K562 (cell line): Measurements from ENCODE around the gene CELSR1. TPM values are rescaled to one million over a fixed set of nuclear protein-coding genes. Genes with fewer than 3 reads are reported as not detected.

Experiments used
- CHD7 ChIP-seq: fragments of 200-600 bp; sonication (generic); IDR thresholded peaks from one replicate; pipeline ENCODE4 v1.6.1; 2012; ENCODE audit warnings: mild to moderate bottlenecking, low read depth, low read length, inconsistent platforms
- EGR1 ChIP-seq: fragments of 450-650 bp; conservative IDR thresholded peaks from 2 replicates; pipeline ENCODE4 v1.6.1; 2017; ENCODE audit warnings: mild to moderate bottlenecking
- EZH2 ChIP-seq: IDR thresholded peaks from 2 replicates; pipeline ENCODE4 v1.6.1; 2012; ENCODE audit warnings: low read depth, mild to moderate bottlenecking, inconsistent platforms, low read length, borderline replicate concordance
- FOXA1 ChIP-seq: fragments of 450-650 bp; IDR thresholded peaks from 2 replicates; pipeline ENCODE4 v1.6.1; 2016; ENCODE audit warnings: mild to moderate bottlenecking, borderline replicate concordance
- FOXA3 ChIP-seq, 2 experiments: fragments of 450-650 bp in 1 of 2; sonication (generic) in 1 of 2; formaldehyde crosslinking; IDR thresholded peaks in 1 of 2; conservative IDR thresholded peaks in 1 of 2; 2 replicates each; pipeline versions ENCODE4 v1.4.0 to v1.8.0; 2020 to 2022; ENCODE audit warnings: mild to moderate bottlenecking in 2 of 2, missing genetic modification reagents in 1 of 2
- FOXO4 ChIP-seq: fragments of 450-650 bp; formaldehyde crosslinking; IDR thresholded peaks from 2 replicates; pipeline ENCODE4 v1.4.0; 2020; ENCODE audit warnings: mild to moderate bottlenecking, moderate library complexity
- HMG20B ChIP-seq: fragments of 250-450 bp; sonication (Bioruptor Pico); IDR thresholded peaks from 2 replicates; pipeline ENCODE4 v1.5.0; 2021; ENCODE audit warnings: mild to moderate bottlenecking
- MITF ChIP-seq: IDR thresholded peaks from 2 replicates; pipeline ENCODE4 v1.6.1; 2014; ENCODE audit warnings: antibody characterized with exemption
- RAD21 ChIP-seq, 2 experiments: fragments of 250-450 bp in 1 of 2; fragments of 450-650 bp in 1 of 2; sonication (Bioruptor Pico) in 1 of 2; formaldehyde crosslinking in 1 of 2; IDR thresholded peaks in 1 of 2; conservative IDR thresholded peaks in 1 of 2; 2 replicates each; pipeline versions ENCODE4 v1.4.0 to v1.8.0; 2020 to 2022; ENCODE audit warnings: mild to moderate bottlenecking in 2 of 2, moderate library complexity in 1 of 2
- RBFOX2 ChIP-seq: fragments of 200-400 bp; formaldehyde crosslinking; IDR thresholded peaks from 2 replicates; pipeline ENCODE4 v1.6.1; 2017; ENCODE audit warnings: low read depth, mild to moderate bottlenecking, low read length, moderate library complexity
- SMARCA5 ChIP-seq: fragments of 450-650 bp; IDR thresholded peaks from 2 replicates; pipeline ENCODE4 v1.6.1; 2016
- ZNF23 ChIP-seq: fragments of 250-450 bp; sonication (Bioruptor Pico); IDR thresholded peaks from 2 replicates; pipeline ENCODE4 v1.4.0; 2020; ENCODE audit warnings: mild to moderate bottlenecking
- ZNF445 ChIP-seq: fragments of 250-450 bp; sonication (Bioruptor Pico); IDR thresholded peaks from 2 replicates; pipeline ENCODE4 v1.4.0; 2020; ENCODE audit warnings: low read depth, mild to moderate bottlenecking, moderate library complexity
- polyA plus RNA-seq, 8 experiments: library from polyadenylated mRNA; depleted of rRNA in 4 of 8; stranded (reverse) in 5 of 8; unstranded in 3 of 8; fragments of >200 nt; fragmentation: Nextera tagmentation in 2 of 8; fragmentation: Illumina TruSeq in 1 of 8; extraction: Ambion mirVana in 2 of 8; extraction: Trizol in 1 of 8; gene quantifications; 2 replicates each; pipeline versions ENCODE4 v1.2.1 to v1.2.3, GENCODE V29; 2011 to 2014; ENCODE audit warnings: inconsistent platforms in 1 of 8, missing spikeins in 1 of 8
- total RNA-seq, 7 experiments: library from RNA; depleted of rRNA in 6 of 7; stranded (reverse); fragments of >200 nt in 6 of 7; fragmentation: Illumina TruSeq in 2 of 7; extraction: Trizol in 2 of 7; gene quantifications; 2 replicates each; pipeline versions ENCODE4 v1.2.1 to v1.2.3, GENCODE V29; 2011 to 2021; ENCODE audit warnings: low replicate concordance in 1 of 7

CELSR1 gene
- total and polyA plus RNA-seq, 9 of the 15 experiments (the other 6 are each of a cell fraction or from before 2014, with no cell fraction given), result under 0.01 to 0.09 TPM; not detected in 7

GRCh38 chr22:46563381-46564083, 26.1 kb upstream of the CELSR1 start (continued):
- TF ChIP-seq CHD7, result no peak
- peak; percentile 43; the same call in 1 of the 2 replicates for TF ChIP-seq RBFOX2
- TF ChIP-seq MITF, result no peak
- TF ChIP-seq SMARCA5, result no peak
- TF ChIP-seq FOXA1, result no peak
- TF ChIP-seq EZH2, result no peak
- peak; percentile 56 to 81 for TF ChIP-seq RAD21 (CRISPR knock-in tag; conservative IDR thresholded peaks at IDR 0.05 in 1 of 2, IDR thresholded peaks at IDR 0.05 in 1 of 2)
- TF ChIP-seq EGR1, result no peak
- TF ChIP-seq FOXO4 (CRISPR knock-in tag), result no peak
- no peak for TF ChIP-seq ZNF445 (CRISPR knock-in tag)
- no peak for TF ChIP-seq FOXA3 (CRISPR knock-in tag; conservative IDR thresholded peaks at IDR 0.05 in 1 of 2, IDR thresholded peaks at IDR 0.05 in 1 of 2)
- no peak for TF ChIP-seq ZNF23 (CRISPR knock-in tag)
- no peak for TF ChIP-seq HMG20B (CRISPR knock-in tag)
